ENCODE data around the gene TXNRD1. TPM values are rescaled to one million over a fixed set of nuclear protein-coding genes. Genes with fewer than 3 reads are reported as not detected.

The TXNRD1 gene
- total and polyA plus RNA-seq, 2 donors (not counting 1 experiment from before 2014, with no cell fraction given), result 436 to 1,000 TPM

- Histone ChIP-seq H3K9ac (ENCODE audit: insufficient read depth, low read length) (no peak overlapping the region), H3K27ac (ENCODE audit: insufficient read depth, low read length) (no peak overlapping the region), H3K4me3 (replicated peaks in 1 of 4; ENCODE audit: control extremely low read depth in 1 of 4, insufficient read depth in 1 of 4, low read depth in 3 of 4, low read length in 4 of 4) (no peak overlapping the region), H3K79me2 (ENCODE audit: control insufficient read depth, insufficient read depth, low read length) (no peaks in the 10 kb centered on the region), H3K27me3 (ENCODE audit: control insufficient read depth, insufficient read depth, low read length) (no peaks in the 10 kb centered on the region), H2AFZ (ENCODE audit: low read length) (peak overlapping the region; percentile 39), H3K4me2 (ENCODE audit: extremely low read depth, insufficient read depth, low read length) (no peak overlapping the region), H3K4me1 (ENCODE audit: control insufficient read depth, extremely low read depth, insufficient read depth, low read length) (peaks cover 3% of the 10 kb centered on the region), H3K9me3 (ENCODE audit: control insufficient read depth, insufficient read depth, low read depth, low read length) (no peaks in the 10 kb centered on the region), H3K36me3 (ENCODE audit: control insufficient read depth, insufficient read depth, low read length) (no peaks in the 10 kb centered on the region), H4K20me1 (ENCODE audit: control insufficient read depth, extremely low read depth, insufficient read depth, low read length) (no peaks in the 10 kb centered on the region)
- no peak for TF ChIP-seq CTCF (conservative IDR thresholded peaks at IDR 0.05 in 1 of 2, IDR thresholded peaks at IDR 0.05 in 1 of 2; ENCODE audit: low read depth in 1 of 2, low read length in 2 of 2)
- no peak for TF ChIP-seq EZH2 (IDR thresholded peaks at IDR 0.05; ENCODE audit: low read length, missing control alignments)
- no peak for DNase-seq (ENCODE audit: low read depth in 2 of 2)
Observed at GRCh38 chr12:104381341-104381730, 165.8 kb downstream of the TXNRD1 start.

- Histone ChIP-seq H3K4me2 (ENCODE audit: extremely low read depth, insufficient read depth, low read length) (peak overlapping the region; percentile 57), H3K27me3 (ENCODE audit: control insufficient read depth, insufficient read depth, low read length) (no peaks in the 10 kb centered on the region), H3K4me1 (ENCODE audit: control insufficient read depth, extremely low read depth, insufficient read depth, low read length) (peaks cover 3% of the 10 kb centered on the region), H3K4me3 (replicated peaks in 1 of 4; ENCODE audit: control extremely low read depth in 1 of 4, insufficient read depth in 1 of 4, low read depth in 3 of 4, low read length in 4 of 4) (no peak overlapping the region), H3K9me3 (ENCODE audit: control insufficient read depth, insufficient read depth, low read depth, low read length) (no peaks in the 10 kb centered on the region), H2AFZ (ENCODE audit: low read length) (peak overlapping the region; percentile 39), H3K36me3 (ENCODE audit: control insufficient read depth, insufficient read depth, low read length) (no peaks in the 10 kb centered on the region), H3K27ac (ENCODE audit: insufficient read depth, low read length) (no peak overlapping the region), H4K20me1 (ENCODE audit: control insufficient read depth, extremely low read depth, insufficient read depth, low read length) (no peaks in the 10 kb centered on the region), H3K9ac (ENCODE audit: insufficient read depth, low read length) (no peak overlapping the region), H3K79me2 (ENCODE audit: control insufficient read depth, insufficient read depth, low read length) (no peaks in the 10 kb centered on the region)
- peak; percentile 64 to 84 for DNase-seq (ENCODE audit: low read depth in 2 of 2)
- TF ChIP-seq EZH2 (IDR thresholded peaks at IDR 0.05; ENCODE audit: low read length, missing control alignments), result no peak
- peak; percentile 97 to 99 for TF ChIP-seq CTCF (conservative IDR thresholded peaks at IDR 0.05 in 1 of 2, IDR thresholded peaks at IDR 0.05 in 1 of 2; ENCODE audit: low read depth in 1 of 2, low read length in 2 of 2)
Observed at GRCh38 chr12:104381731-104382480, 166.3 kb downstream of the TXNRD1 start.

- H3K36me3 ChIP-seq (ENCODE audit: control insufficient read depth, insufficient read depth, low read length), result no peaks in the 10 kb centered on the region
- no peak for DNase-seq (ENCODE audit: low read depth in 2 of 2)
Observed at GRCh38 chr12:104384141-104384880, 168.7 kb downstream of the TXNRD1 start.

More at GRCh38 chr12:104384141-104384880, 168.7 kb downstream of the TXNRD1 start:
- Histone ChIP-seq H3K9me3 (ENCODE audit: control insufficient read depth, insufficient read depth, low read depth, low read length) (no peaks in the 10 kb centered on the region), H3K79me2 (ENCODE audit: control insufficient read depth, insufficient read depth, low read length) (no peaks in the 10 kb centered on the region), H3K4me1 (ENCODE audit: control insufficient read depth, extremely low read depth, insufficient read depth, low read length) (peaks cover 3% of the 10 kb centered on the region), H3K27ac (ENCODE audit: insufficient read depth, low read length) (no peak overlapping the region), H3K9ac (ENCODE audit: insufficient read depth, low read length) (no peak overlapping the region), H2AFZ (ENCODE audit: low read length) (no peak overlapping the region), H3K4me3 (replicated peaks in 1 of 4; ENCODE audit: control extremely low read depth in 1 of 4, insufficient read depth in 1 of 4, low read depth in 3 of 4, low read length in 4 of 4) (no peak overlapping the region), H3K4me2 (ENCODE audit: extremely low read depth, insufficient read depth, low read length) (no peak overlapping the region), H3K27me3 (ENCODE audit: control insufficient read depth, insufficient read depth, low read length) (no peaks in the 10 kb centered on the region), H4K20me1 (ENCODE audit: control insufficient read depth, extremely low read depth, insufficient read depth, low read length) (no peaks in the 10 kb centered on the region)
- TF ChIP-seq EZH2 (IDR thresholded peaks at IDR 0.05; ENCODE audit: low read length, missing control alignments) (no peak), CTCF (conservative IDR thresholded peaks at IDR 0.05 in 1 of 2, IDR thresholded peaks at IDR 0.05 in 1 of 2; ENCODE audit: low read depth in 1 of 2, low read length in 2 of 2) (no peak)
